Naive B cell (primary cell): ENCODE data around the gene MT1A. TPM values are rescaled to one million over a fixed set of nuclear protein-coding genes. Genes with fewer than 3 reads are reported as not detected.

ENCODE experiments used
- ATAC-seq, 2 donors: fragments of 150-1000 bp; cut with Tn5 transposase; 2 replicates each; pipeline ENCODE4 v1.10.0; 2021; ENCODE audit warnings: low read depth in 2 of 2, mild to moderate bottlenecking in 2 of 2, moderate library complexity in 2 of 2
- DNase-seq: peaks from one replicate; pipeline ENCODE4 v3.0.0; 2022
- H3K27ac Mint-ChIP-seq, 6 donors: one replicate each; pipeline ENCODE4 v1.8.0; 2020 to 2022; ENCODE audit warnings: mild to moderate bottlenecking in 6 of 6, mixed read lengths in 6 of 6, moderate library complexity in 5 of 6, inconsistent platforms in 2 of 6
- H3K27me3 Mint-ChIP-seq, 3 donors: one replicate each; pipeline ENCODE4 v1.8.0; 2021 to 2022; ENCODE audit warnings: mixed read lengths in 3 of 3, mild to moderate bottlenecking in 1 of 3
- H3K36me3 Mint-ChIP-seq, 2 donors: one replicate each; pipeline ENCODE4 v1.8.0; 2020 to 2022; ENCODE audit warnings: mixed read lengths in 2 of 2, inconsistent platforms in 1 of 2, mild to moderate bottlenecking in 1 of 2
- H3K4me1 Mint-ChIP-seq, 3 donors: one replicate each; pipeline ENCODE4 v1.8.0; 2020 to 2022; ENCODE audit warnings: mixed read lengths in 3 of 3, inconsistent platforms in 1 of 3, mild to moderate bottlenecking in 1 of 3, moderate library complexity in 1 of 3
- H3K4me3 Mint-ChIP-seq, 8 donors: one replicate each; pipeline ENCODE4 v1.8.0; 2020 to 2022; ENCODE audit warnings: mild to moderate bottlenecking in 8 of 8, mixed read lengths in 8 of 8, moderate library complexity in 8 of 8, inconsistent platforms in 2 of 8
- H3K9me3 Mint-ChIP-seq, 7 donors: one replicate each; pipeline ENCODE4 v1.8.0; 2020 to 2022; ENCODE audit warnings: mixed read lengths in 7 of 7, mild to moderate bottlenecking in 5 of 7, inconsistent platforms in 2 of 7, moderate library complexity in 1 of 7
- polyA plus RNA-seq, 6 donors: library from polyadenylated mRNA; unstranded; fragments of 300-500 nt; fragmentation: Illumina TruSeq; gene quantifications; one replicate each; pipeline ENCODE4 v1.2.3, GENCODE V29; 2021; ENCODE audit warnings: low read depth in 6 of 6

The MT1A gene
- polyA plus RNA-seq, 6 donors from 2014 or later: not detected

DNA sequence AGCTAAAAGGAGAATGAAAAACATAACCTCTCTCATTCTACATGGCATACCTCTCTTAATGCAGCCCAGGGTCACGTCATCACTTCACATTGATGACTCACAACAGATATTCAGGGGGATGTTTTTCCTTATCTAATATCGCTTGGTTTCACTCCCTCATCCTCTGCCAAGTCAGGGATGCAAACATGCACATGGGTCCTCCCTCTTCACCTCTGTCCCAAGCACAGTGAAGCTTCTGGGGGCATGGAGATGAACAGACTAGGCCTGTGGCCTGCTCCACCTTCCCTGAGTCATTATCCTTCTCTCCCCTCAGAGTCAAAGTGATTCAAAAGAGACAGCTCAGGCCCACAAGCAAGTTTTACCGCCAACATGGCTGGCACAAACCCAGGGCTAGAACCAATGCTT is 32.4 kb upstream of the MT1A start:
- Mint-ChIP-seq H3K27me3 (peaks cover 8 to 19% (median 11%) of the 10 kb centered on the region in 3 donors), H3K36me3 (no peaks in the 10 kb centered on the region), H3K9me3 (peaks cover 0 to 3% (median 0%) of the 10 kb centered on the region in 7 donors), H3K4me1 (peaks cover 30 to 41% (median 40%) of the 10 kb centered on the region in 3 donors), H3K27ac (peak overlapping the region in 2 of 6 donors; percentile 65 to 70), H3K4me3 (no peak overlapping the region)
- ATAC-seq: no peak
- no peak for DNase-seq

DNA sequence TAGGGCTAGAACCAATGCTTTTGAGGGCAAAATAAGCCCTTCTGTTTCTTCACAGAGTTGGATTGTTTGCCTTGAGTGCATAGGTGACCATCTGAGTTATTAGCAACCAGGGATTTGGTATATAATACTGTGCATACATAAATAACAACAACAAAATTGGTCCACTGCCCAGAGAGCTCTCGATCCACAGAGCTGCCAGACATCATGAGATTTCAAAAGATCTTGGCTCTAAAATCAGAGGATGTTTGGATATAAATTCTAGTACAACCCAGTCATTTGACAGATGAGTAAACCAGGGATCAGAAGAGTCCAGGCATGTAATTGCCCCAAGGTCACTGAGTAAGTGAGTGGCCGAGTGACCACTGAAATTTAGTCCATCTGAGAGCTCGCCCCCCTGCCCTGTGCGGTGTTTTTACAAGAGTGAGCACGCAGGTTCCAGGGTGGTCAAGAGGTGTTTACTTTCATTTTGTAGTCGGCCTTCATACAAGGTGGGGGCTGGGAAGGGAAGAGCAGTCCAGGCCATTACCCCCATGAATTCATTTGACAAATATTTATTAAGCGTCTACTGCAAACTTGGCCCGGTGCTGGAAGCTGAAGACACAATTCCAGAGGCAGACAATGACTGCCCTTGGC is 31.9 kb upstream of the MT1A start:
- Mint-ChIP-seq H3K27ac (peak overlapping the region in 3 of 6 donors; percentile 22 to 70 (median 65)), H3K36me3 (no peaks in the 10 kb centered on the region), H3K27me3 (peaks cover 7 to 14% (median 8%) of the 10 kb centered on the region in 3 donors), H3K9me3 (peaks cover 0 to 3% (median 0%) of the 10 kb centered on the region in 7 donors), H3K4me1 (peaks cover 33 to 46% (median 43%) of the 10 kb centered on the region in 3 donors), H3K4me3 (peak overlapping the region in 5 of 8 donors; percentile 8 to 68 (median 28))
- DNase-seq (no peak), ATAC-seq (no peak)

DNA sequence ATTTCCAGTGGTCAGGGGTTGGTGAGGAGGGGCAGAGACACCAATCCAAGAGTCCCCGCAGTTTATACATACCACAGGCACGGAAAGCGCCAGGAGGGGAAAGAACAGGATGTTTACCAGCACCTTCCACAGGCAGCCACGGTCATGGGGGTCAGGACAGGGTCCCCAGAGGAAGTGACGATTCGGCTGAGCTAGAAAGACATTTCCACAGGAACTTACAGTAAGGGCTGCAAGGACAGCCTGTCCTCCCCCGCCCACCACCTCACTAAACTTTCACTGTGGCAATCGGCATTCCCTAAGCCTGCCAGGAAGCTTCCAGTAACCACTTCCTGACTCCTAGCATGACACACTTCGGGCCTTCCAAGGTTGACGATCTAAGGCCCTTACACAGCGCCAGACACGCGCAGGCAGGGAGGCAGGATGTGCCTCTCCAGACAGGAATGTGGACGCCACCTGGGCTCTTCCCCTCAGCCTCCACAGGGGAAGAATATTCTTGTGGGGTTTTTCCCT is 31.3 kb upstream of the MT1A start:
- Mint-ChIP-seq H3K27ac (peak overlapping the region in 2 of 6 donors; percentile 23 to 65), H3K27me3 (peaks cover under 1 to 8% (median 8%) of the 10 kb centered on the region in 3 donors), H3K4me1 (peaks cover 33 to 46% (median 43%) of the 10 kb centered on the region in 3 donors), H3K9me3 (peaks cover 0 to 3% (median 0%) of the 10 kb centered on the region in 7 donors), H3K36me3 (no peaks in the 10 kb centered on the region), H3K4me3 (peak overlapping the region in 6 of 8 donors; percentile 22 to 92 (median 76))
- ATAC-seq: no peak
- no peak for DNase-seq

DNA sequence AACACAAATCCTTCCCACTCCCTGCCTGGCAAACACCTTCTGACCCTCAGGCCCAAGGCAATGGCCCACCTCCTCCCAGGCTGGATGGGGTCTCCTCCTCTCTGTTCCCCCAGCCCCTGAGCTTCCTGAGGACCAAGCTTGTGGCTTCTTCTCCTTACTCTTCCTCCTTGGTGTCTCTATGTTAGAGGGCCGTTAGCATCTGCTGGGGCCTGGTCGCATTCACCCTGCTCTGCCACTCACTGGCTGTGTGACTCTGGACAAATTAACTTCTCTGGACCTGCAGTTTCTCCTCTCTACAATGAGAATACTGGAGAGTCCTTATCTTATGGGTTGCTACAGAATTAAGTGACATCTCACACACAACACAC is 30.8 kb upstream of the MT1A start:
- no peaks in the 10 kb centered on the region for H3K36me3 Mint-ChIP-seq
- peaks cover 33 to 46% (median 43%) of the 10 kb centered on the region in 3 donors for H3K4me1 Mint-ChIP-seq
- peaks cover 0 to 3% (median 0%) of the 10 kb centered on the region in 7 donors for H3K9me3 Mint-ChIP-seq
- H3K27ac Mint-ChIP-seq: peak overlapping the region in 3 of 6 donors; percentile 23 to 96 (median 35)
- H3K27me3 Mint-ChIP-seq: peaks cover 0 to 8% (median 5%) of the 10 kb centered on the region in 3 donors
- H3K4me3 Mint-ChIP-seq: peak overlapping the region; percentile 30 to 92 (median 86)
- ATAC-seq: no peak
- no peak for DNase-seq

DNA sequence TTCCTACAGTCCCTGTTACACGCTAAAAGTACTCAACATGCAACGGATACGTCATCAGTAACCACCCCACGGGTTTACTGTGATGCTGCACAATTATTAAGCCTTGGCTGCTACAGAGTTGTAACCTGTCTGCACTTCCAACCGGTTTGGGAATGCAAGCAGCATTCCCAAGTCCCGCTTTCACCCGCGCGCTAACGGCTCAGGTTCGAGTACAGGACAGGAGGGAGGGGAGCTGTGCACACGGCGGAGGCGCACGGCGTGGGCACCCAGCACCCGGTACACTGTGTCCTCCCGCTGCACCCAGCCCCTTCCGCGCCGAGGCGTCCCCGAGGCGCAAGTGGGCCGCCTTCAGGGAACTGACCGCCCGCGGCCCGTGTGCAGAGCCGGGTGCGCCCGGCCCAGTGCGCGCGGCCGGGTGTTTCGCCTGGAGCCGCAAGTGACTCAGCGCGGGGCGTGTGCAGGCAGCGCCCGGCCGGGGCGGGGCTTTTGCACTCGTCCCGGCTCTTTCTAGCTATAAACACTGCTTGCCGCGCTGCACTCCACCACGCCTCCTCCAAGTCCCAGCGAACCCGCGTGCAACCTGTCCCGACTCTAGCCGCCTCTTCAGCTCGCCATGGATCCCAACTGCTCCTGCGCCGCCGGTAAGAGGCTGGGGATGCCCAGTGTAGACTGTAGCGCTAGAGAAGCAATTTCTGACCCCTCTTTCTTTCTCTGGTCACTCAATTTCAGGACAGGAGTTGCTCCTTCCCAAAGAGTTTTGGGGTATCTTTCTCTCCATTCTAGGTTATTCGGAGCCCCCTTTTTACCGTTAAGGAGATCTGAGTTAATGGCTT is 30.2 kb upstream of the MT1A start, which contains the start of gene MT2A:
Gene MT2A, plus strand, starts transcription at position 542 of the 833 bp plus-strand sequence. Its CDS starts 72 bp downstream, at position 614.
- DNase-seq (peak; percentile 70), ATAC-seq (peak; percentile 82 to 86)
- Mint-ChIP-seq H3K4me3 (peak within 1 kb of the TSS; percentile 86 to 100 (median 94)), H3K4me1 (peaks cover 33 to 46% (median 43%) of the 10 kb centered on the region in 3 donors), H3K9me3 (peaks cover 0 to 3% (median 0%) of the 10 kb centered on the region in 7 donors), H3K36me3 (no peaks in the 10 kb centered on the region), H3K27me3 (peaks cover 0 to 8% (median 5%) of the 10 kb centered on the region in 3 donors), H3K27ac (peak within 1 kb of the TSS; percentile 35 to 96 (median 78))

DNA sequence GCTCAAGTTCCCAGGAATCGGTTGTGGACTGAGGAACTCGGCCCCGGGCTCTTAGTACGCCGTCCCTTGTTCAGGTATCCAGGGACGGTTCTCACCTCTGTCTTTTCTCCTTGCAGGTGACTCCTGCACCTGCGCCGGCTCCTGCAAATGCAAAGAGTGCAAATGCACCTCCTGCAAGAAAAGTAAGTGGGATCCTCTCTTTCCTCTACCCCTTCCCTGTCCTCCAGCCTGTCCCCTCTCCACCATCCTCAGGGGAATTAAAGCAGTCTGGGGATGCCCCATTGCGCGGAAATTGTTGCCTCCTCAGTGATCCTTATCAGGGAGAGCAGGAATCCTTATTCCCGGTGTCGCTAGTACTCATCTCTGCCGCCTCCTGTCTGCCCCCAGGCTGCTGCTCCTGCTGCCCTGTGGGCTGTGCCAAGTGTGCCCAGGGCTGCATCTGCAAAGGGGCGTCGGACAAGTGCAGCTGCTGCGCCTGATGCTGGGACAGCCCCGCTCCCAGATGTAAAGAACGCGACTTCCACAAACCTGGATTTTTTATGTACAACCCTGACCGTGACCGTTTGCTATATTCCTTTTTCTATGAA is 29.5 kb upstream of the MT1A start:
- peak overlapping the region; percentile 86 to 100 (median 94) for H3K4me3 Mint-ChIP-seq
- no peak for ATAC-seq
- H3K36me3 Mint-ChIP-seq: no peaks in the 10 kb centered on the region
- no peak for DNase-seq
- peaks cover 33 to 46% (median 43%) of the 10 kb centered on the region in 3 donors for H3K4me1 Mint-ChIP-seq
- peaks cover 0 to 3% (median 0%) of the 10 kb centered on the region in 7 donors for H3K9me3 Mint-ChIP-seq
- peak overlapping the region in 4 of 6 donors; percentile 66 to 85 (median 74) for H3K27ac Mint-ChIP-seq
- peaks cover 0 to 4% (median 0%) of the 10 kb centered on the region in 3 donors for H3K27me3 Mint-ChIP-seq

DNA sequence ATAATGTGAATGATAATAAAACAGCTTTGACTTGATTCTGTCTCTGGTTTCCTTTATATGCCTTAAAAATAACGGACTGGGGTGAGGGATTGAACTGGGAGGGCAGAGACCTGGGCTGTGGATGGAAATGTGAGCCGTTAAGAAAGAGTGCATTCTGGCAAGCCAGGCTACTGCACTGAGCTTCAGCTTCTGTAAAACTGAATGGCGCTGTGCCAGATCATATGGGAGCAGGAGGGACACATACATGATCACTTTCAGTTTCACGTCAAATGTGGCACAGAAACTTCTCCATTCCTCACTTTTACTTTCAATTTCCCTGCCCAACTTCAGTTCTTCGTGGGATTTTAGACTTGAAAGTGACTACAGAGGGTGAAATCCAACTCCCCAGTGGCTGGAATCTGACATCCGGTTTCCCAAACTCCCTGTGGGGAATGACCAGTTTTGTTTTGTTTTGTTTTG is 29.0 kb upstream of the MT1A start:
- H3K27ac Mint-ChIP-seq: peak overlapping the region in 5 of 6 donors; percentile 73 to 85 (median 82)
- ATAC-seq (peak; percentile 82 to 84), DNase-seq (peak; percentile 80)
- peak overlapping the region; percentile 86 to 100 (median 94) for H3K4me3 Mint-ChIP-seq
- peaks cover 33 to 46% (median 43%) of the 10 kb centered on the region in 3 donors for H3K4me1 Mint-ChIP-seq
- peaks cover 0 to 4% (median 0%) of the 10 kb centered on the region in 3 donors for H3K27me3 Mint-ChIP-seq
- peaks cover 0 to 3% (median 0%) of the 10 kb centered on the region in 7 donors for H3K9me3 Mint-ChIP-seq
- no peaks in the 10 kb centered on the region for H3K36me3 Mint-ChIP-seq

DNA sequence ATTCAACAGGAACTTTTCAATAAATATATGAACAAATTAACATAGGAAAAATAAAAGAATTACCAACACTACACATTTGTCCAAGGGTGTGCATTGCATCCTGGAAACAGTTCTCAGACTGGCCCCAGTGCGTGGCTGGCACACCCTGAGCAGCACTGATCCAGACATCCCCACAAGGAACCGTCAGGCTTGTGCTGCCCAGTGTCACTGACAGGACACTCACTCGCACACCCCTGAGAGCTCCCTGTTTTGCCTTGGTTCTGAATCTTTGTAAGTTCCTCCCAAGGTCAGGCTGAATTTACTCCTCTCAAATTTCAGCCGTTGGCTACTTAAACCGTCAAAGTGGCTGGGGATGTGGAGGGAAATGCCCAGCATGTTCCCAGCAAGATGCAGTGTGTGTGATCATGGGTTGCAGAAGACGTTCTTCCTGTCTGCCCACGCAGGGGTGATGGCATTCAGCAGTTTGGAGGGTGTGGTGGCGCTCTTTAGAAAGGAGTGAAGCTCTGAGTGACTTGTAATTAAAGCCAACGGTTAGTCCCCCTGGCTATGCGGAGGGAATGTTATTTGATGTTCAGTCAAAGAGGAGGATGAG is 28.4 kb upstream of the MT1A start:
- peak; percentile 11 to 12 for ATAC-seq
- H3K27ac Mint-ChIP-seq: peak overlapping the region; percentile 73 to 96 (median 84)
- H3K9me3 Mint-ChIP-seq: peaks cover 0 to 3% (median 0%) of the 10 kb centered on the region in 7 donors
- peak; percentile 15 for DNase-seq
- H3K4me3 Mint-ChIP-seq: peak overlapping the region; percentile 86 to 100 (median 94)
- peaks cover 0 to 4% (median 0%) of the 10 kb centered on the region in 3 donors for H3K27me3 Mint-ChIP-seq
- H3K36me3 Mint-ChIP-seq: no peaks in the 10 kb centered on the region
- peaks cover 33 to 46% (median 43%) of the 10 kb centered on the region in 3 donors for H3K4me1 Mint-ChIP-seq

DNA sequence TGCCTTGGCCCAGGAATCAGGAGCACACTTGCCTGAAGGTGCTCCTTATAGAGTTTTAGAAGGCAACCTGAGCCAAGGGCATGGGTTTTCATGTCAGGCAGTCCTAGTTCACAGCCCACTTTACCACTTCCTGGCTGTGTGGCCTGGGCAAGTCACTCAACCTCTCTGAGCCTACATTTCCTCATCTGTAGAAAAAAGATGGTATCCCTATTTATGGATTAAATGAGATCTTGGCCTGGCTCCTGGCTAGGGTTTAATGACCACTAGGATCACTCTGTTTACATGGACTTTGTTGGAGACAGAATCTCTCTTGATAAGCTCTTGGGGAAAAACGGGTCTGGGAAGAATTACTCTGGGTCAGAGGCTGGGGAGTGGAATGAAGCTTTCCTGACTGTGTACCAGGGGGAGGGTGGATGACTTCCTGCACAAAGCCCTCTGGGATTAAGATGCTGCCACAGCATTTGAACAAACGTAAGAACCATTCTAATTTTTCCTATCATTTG is 27.8 kb upstream of the MT1A start:
- DNase-seq (no peak), ATAC-seq (no peak)
- Mint-ChIP-seq H3K4me3 (peak overlapping the region; percentile 47 to 96 (median 82)), H3K27me3 (peaks cover 0 to 4% (median 0%) of the 10 kb centered on the region in 3 donors), H3K27ac (peak overlapping the region in 3 of 6 donors; percentile 75 to 96 (median 89)), H3K36me3 (no peaks in the 10 kb centered on the region), H3K9me3 (peaks cover 0 to 2% (median 0%) of the 10 kb centered on the region in 7 donors), H3K4me1 (peaks cover 33 to 46% (median 43%) of the 10 kb centered on the region in 3 donors)

DNA sequence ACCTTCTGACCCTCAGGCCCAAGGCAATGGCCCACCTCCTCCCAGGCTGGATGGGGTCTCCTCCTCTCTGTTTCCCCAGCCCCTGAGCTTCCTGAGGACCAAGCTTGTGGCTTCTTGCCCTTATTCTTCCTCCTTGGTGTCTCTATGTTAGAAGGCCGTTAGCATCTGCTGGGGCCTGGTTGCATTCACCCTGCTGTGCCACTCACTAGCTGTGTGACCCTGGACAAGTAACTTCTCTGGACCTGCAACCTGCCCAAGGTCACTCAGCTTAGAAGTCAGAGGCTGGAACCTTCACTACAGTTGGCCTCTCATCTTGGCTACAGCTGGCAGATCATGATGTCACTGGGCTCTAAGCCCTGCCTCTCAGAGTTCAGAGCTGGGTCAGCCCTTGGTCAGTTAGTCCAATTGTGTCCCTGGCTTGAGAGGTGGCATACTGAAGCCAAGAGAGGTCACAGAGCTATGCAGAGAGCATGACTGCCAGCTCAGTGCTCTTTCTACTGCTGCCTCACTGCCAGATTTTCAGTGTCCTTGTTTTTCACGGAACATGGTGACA is 27.1 kb upstream of the MT1A start:
- Mint-ChIP-seq H3K36me3 (no peaks in the 10 kb centered on the region), H3K27ac (peak overlapping the region in 4 of 6 donors; percentile 54 to 87 (median 76)), H3K4me3 (peak overlapping the region in 7 of 8 donors; percentile 34 to 92 (median 50)), H3K4me1 (peaks cover 33 to 46% (median 43%) of the 10 kb centered on the region in 3 donors), H3K9me3 (no peaks in the 10 kb centered on the region), H3K27me3 (peaks cover 0 to 5% (median under 1%) of the 10 kb centered on the region in 3 donors)
- ATAC-seq (no peak), DNase-seq (no peak)

DNA sequence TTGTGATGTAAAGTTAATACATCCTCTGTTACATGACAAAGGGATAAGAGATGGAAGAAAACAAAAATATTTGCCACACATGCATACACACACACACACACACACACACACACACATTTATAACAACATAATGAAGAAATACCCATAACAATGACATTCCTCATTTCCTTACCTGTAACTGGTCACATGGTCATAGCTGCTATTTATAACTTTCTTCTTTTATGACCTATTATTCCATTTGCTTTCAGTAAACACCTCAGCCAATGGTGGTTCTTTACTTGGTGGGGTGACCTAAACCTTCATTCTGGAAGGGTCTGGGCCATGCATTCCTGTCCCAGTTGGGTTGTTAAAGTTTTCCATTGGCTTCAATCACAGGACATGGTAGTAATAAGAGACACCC is 24.8 kb upstream of the MT1A start:
- no peaks in the 10 kb centered on the region for H3K36me3 Mint-ChIP-seq
- H3K27me3 Mint-ChIP-seq: peaks cover 16 to 24% (median 23%) of the 10 kb centered on the region in 3 donors
- DNase-seq: no peak
- ATAC-seq: no peak
- H3K4me3 Mint-ChIP-seq: no peak overlapping the region
- peaks cover 0 to 4% (median 0%) of the 10 kb centered on the region in 7 donors for H3K9me3 Mint-ChIP-seq
- H3K27ac Mint-ChIP-seq: no peak overlapping the region
- peaks cover 30 to 39% (median 36%) of the 10 kb centered on the region in 3 donors for H3K4me1 Mint-ChIP-seq

DNA sequence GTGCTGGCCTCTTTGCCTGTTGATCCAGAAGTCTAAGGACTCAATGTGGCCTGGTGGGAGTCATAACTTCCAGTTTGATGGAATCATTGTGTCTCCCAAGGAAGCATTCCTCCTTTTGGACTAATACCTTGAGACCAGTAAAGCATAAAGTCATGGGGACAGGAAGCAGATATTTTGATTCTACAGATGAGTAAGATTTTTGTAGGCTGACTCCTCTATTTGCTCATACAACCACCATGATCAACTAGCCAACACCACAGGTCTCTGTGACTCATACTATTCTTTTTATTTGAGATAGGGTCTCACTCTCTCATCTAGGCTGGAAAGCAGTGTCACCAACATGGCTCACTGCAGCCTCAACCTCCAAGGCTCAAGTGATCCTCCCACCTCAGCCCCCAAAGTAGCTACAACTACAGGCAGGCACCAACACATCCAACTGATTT is 23.9 kb upstream of the MT1A start:
- no peak overlapping the region for H3K27ac Mint-ChIP-seq
- DNase-seq (no peak), ATAC-seq (no peak)
- H3K36me3 Mint-ChIP-seq: no peaks in the 10 kb centered on the region
- H3K4me1 Mint-ChIP-seq: peaks cover 22 to 30% (median 27%) of the 10 kb centered on the region in 3 donors
- peak overlapping the region in 1 of 8 donors; percentile 25 for H3K4me3 Mint-ChIP-seq
- peaks cover 0 to 4% (median 0%) of the 10 kb centered on the region in 7 donors for H3K9me3 Mint-ChIP-seq
- H3K27me3 Mint-ChIP-seq: peaks cover 21 to 32% (median 32%) of the 10 kb centered on the region in 3 donors
